DND-41 (cell line): ENCODE results near the gene PIF1.

Experiments
- EZH2 ChIP-seq: IDR thresholded peaks from 3 replicates; pipeline ENCODE4 v1.6.1; 2012; ENCODE audit warnings: borderline replicate concordance, low read depth, mild to moderate bottlenecking, moderate library complexity, low read length, inconsistent platforms; ENCODE audit not compliant: severe bottlenecking
- TF ChIP-seq, protein P1 (sequence below): IDR thresholded peaks from 2 replicates; pipeline ENCODE4 v1.5.1; 2012; ENCODE audit warnings: borderline replicate concordance, low read length, moderate library complexity, mild to moderate bottlenecking; ENCODE audit not compliant: poor library complexity, severe bottlenecking; ENCODE audit errors: extremely low read depth

DNA sequence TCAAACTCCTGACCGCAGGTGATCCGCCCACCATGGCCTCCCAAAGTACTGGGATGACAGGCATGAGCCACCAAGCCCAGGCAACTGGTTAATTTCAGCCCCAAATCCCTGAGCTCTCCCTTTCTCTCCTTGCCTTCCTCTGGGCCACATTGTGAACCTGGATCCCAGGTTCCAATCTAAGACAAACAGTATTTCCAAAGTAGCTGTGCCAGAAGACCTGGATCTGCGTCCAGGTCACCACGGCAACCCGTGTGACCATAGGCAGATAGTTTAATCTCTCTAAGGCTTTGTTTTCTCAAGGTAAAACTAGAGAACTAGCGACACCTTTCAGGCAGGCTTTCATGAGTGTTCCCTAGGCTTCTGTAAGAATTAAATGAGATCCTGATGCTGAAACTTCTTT lies 44.1 kb downstream of the PIF1 start:
- TF ChIP-seq, protein P1, sequence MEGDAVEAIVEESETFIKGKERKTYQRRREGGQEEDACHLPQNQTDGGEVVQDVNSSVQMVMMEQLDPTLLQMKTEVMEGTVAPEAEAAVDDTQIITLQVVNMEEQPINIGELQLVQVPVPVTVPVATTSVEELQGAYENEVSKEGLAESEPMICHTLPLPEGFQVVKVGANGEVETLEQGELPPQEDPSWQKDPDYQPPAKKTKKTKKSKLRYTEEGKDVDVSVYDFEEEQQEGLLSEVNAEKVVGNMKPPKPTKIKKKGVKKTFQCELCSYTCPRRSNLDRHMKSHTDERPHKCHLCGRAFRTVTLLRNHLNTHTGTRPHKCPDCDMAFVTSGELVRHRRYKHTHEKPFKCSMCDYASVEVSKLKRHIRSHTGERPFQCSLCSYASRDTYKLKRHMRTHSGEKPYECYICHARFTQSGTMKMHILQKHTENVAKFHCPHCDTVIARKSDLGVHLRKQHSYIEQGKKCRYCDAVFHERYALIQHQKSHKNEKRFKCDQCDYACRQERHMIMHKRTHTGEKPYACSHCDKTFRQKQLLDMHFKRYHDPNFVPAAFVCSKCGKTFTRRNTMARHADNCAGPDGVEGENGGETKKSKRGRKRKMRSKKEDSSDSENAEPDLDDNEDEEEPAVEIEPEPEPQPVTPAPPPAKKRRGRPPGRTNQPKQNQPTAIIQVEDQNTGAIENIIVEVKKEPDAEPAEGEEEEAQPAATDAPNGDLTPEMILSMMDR = no peak
- TF ChIP-seq EZH2 = no peak
